ENCODE measurements around the gene ST6GAL2.
A peak's percentile ranks its signal among the peaks of the same experiment; 100 is the strongest.

The ST6GAL2 gene

DNA sequence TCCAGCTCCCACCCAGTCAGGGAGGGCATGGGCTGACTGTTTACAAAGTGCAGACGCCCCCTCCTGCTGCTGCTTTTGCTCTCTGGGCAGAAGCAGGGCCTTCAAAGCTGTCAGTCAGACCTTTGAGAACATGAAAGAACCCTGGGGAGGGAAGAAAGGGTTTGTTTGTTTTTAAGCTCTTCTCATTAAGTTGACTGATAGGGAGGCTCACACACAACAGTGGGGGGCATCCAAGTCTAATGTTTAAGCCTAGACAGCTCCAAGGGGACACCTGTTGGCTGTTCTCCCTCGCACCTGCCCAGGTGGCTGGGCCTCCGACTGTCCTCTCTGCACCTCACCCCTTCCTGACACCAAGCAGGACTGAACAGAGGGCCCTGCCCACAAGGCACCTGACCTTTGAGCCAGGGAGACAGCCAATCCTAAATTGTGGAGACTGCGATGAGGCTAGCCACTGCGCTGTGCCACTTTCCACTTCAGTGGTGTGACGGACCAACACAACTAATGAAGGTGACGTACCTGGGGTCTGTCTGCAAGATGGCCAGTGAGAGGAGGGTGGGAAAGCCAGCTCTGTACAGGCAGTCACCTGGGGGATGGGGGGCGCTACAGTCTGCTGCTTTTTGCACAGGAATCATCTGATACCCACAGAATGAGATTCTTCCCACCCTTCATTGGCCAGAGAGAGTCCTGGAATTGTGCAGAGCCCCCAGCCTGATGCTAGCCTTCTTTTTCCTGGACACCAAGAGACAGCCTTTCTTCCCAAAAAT lies 16.3 kb downstream of the ST6GAL2 start:
- Histone ChIP-seq H3K36me3 (no peaks in the 10 kb centered on the region), H3K27me3 (no peaks in the 10 kb centered on the region), H3K4me1 (peaks cover 0 to 76% (median 4%) of the 10 kb centered on the region in 4 donors), H3K27ac (peak overlapping the region; percentile 70 to 73), H3K4me3 (no peak overlapping the region), H3K9me3 (no peaks in the 10 kb centered on the region)
- intact Hi-C loops (cut with DNase I; ENCODE audit: low total_unique reads), result no loop called here
- no peak for DNase-seq
- TF ChIP-seq, protein P1, sequence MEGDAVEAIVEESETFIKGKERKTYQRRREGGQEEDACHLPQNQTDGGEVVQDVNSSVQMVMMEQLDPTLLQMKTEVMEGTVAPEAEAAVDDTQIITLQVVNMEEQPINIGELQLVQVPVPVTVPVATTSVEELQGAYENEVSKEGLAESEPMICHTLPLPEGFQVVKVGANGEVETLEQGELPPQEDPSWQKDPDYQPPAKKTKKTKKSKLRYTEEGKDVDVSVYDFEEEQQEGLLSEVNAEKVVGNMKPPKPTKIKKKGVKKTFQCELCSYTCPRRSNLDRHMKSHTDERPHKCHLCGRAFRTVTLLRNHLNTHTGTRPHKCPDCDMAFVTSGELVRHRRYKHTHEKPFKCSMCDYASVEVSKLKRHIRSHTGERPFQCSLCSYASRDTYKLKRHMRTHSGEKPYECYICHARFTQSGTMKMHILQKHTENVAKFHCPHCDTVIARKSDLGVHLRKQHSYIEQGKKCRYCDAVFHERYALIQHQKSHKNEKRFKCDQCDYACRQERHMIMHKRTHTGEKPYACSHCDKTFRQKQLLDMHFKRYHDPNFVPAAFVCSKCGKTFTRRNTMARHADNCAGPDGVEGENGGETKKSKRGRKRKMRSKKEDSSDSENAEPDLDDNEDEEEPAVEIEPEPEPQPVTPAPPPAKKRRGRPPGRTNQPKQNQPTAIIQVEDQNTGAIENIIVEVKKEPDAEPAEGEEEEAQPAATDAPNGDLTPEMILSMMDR (IDR thresholded peaks at IDR 0.05), result no peak

DNA sequence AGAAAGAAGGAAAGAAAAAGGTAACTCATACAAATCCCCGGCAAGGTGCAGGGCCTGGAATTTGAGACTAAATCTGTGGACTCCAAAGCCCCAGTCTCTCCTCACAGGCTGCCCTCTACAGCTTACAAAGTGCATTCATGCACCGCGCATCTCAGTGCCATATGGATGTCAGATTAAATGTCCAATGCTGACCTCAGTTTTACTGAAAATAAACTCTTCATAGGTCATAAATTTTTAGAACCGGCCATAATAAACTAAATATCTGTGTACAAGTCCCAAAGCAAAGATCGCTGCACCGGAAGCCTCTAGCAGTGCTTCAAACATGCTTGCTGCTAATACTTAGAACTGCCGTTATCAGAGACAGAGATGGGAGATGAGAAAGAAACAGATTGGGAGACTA lies 17.7 kb downstream of the ST6GAL2 start:
- Histone ChIP-seq H3K36me3 (no peaks in the 10 kb centered on the region), H3K4me1 (peaks cover 0 to 78% (median 11%) of the 10 kb centered on the region in 4 donors), H3K27me3 (no peaks in the 10 kb centered on the region), H3K4me3 (peak overlapping the region; percentile 24 to 36), H3K9me3 (no peaks in the 10 kb centered on the region), H3K27ac (peak overlapping the region; percentile 70 to 73)
- TF ChIP-seq, protein P1 (IDR thresholded peaks at IDR 0.05), result peak; percentile 55 to 57
- intact Hi-C loops (cut with DNase I; ENCODE audit: low total_unique reads), result no loop called here
- DNase-seq, result no peak

DNA sequence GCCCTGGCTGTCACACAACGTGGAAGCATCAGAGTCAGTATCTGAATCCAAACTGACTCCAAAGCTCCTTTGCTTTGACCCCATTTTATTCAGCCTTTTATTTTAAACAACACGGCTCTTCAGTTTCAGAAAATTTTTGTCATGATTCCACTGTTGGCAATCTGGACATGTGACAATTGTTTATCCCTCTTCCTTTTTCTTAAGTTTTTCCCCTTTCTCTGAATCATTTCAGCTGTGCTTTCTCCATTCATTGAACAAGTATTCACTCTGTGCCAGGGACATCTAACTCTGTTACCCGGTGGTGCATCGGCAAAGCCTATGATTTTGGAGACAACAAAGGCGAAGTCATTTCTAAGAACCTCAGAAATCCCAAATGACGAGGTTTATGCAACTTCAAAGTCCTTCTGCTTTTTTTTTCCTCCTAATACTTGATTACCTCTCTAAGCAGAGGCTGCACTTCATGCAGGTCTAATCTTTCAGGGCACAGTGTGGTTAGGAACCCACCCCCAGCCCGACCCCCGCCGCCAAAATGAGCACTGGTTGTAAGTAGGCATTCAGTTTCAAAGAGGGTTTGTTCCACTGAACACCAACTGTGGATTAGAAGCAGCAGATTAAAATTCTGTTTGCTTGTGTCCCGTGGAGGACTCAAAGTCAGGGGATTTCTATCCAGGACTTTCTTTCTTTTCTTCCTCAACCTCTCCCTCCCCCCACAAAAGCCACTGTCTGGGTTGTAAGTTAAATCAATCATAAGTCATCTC lies 18.6 kb downstream of the ST6GAL2 start:
- no peaks in the 10 kb centered on the region for H3K27me3 ChIP-seq
- peak overlapping the region; percentile 24 to 36 for H3K4me3 ChIP-seq
- no peak for DNase-seq
- intact Hi-C loops (cut with DNase I; ENCODE audit: low total_unique reads), result no loop called here
- H3K9me3 ChIP-seq, result no peaks in the 10 kb centered on the region
- H3K36me3 ChIP-seq, result no peaks in the 10 kb centered on the region
- TF ChIP-seq, protein P1 (IDR thresholded peaks at IDR 0.05), result no peak
- peak overlapping the region; percentile 70 to 73 for H3K27ac ChIP-seq
- H3K4me1 ChIP-seq, result peaks cover 0 to 79% (median 13%) of the 10 kb centered on the region in 4 donors

DNA sequence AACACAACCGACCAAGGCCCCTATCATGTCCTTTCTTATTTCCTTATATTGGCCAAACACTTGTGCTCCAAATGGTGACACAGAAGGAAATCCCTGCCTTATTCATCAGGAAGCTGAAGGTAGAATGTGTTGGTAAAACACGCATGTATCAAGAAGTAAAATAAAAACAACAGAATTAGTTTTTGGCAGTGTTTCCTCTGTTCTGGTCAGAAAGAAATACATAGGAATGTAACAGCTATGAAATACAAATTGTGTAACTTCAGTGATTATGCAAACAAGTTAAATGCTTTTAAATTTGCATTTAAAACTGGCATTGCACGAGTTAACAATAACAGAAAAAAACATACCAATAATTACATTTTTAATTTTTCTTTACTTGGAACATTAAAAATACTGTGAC lies 19.3 kb downstream of the ST6GAL2 start:
- intact Hi-C loops (cut with DNase I; ENCODE audit: low total_unique reads), result no loop called here
- TF ChIP-seq, protein P1 (IDR thresholded peaks at IDR 0.05), result no peak
- peak overlapping the region; percentile 70 to 73 for H3K27ac ChIP-seq

DNA sequence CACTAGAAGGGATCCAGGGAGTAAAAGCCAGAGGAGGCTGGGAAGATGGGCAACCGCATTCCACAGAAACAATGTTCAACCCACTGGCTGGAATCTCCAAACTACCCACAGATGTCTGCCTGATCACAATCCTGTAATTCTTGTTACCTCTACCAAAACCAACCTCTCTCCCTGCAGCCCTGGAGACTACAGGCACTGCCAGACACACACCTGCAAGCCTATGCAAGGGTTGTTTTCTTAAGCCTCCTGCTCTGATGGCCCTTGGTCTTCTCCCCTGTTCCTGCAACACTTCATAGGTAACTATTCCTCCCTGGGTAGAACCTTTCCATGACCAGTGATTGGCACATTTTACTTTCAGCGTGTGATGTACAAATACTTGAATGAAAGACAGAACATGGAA lies 21.9 kb downstream of the ST6GAL2 start:
- no peaks in the 10 kb centered on the region for H3K27me3 ChIP-seq
- H3K27ac ChIP-seq, result peak overlapping the region; percentile 70 to 73
- no peaks in the 10 kb centered on the region for H3K9me3 ChIP-seq
- intact Hi-C loops (cut with DNase I; ENCODE audit: low total_unique reads), result no loop called here
- peaks cover 0 to 81% (median 13%) of the 10 kb centered on the region in 4 donors for H3K4me1 ChIP-seq
- TF ChIP-seq, protein P1 (IDR thresholded peaks at IDR 0.05), result no peak
- H3K36me3 ChIP-seq, result no peaks in the 10 kb centered on the region
- no peak for DNase-seq
- no peak overlapping the region for H3K4me3 ChIP-seq

More for the DNA sequence above, 19.3 kb downstream of the ST6GAL2 start:
- no peaks in the 10 kb centered on the region for H3K9me3 ChIP-seq
- H3K27me3 ChIP-seq, result no peaks in the 10 kb centered on the region
- no peak for DNase-seq
- peaks cover 0 to 79% (median 13%) of the 10 kb centered on the region in 4 donors for H3K4me1 ChIP-seq
- H3K36me3 ChIP-seq, result no peaks in the 10 kb centered on the region
- peak overlapping the region in 1 of 2 donors; percentile 36 for H3K4me3 ChIP-seq

Measured in tibial artery (tissue), 4 donors.